Germinal center (tissue), 1 donor: ENCODE data around the gene HPSE2.
"Not testable (repeated sequence)": the region's sequence is repeated elsewhere in the genome, so short reads cannot be mapped to it uniquely, and the experiment has no call there.

Experiments used
- DNase-seq: peaks from one replicate; pipeline ENCODE4 v3.0.0; 2012; ENCODE audit warnings: mixed read lengths, low spot score

The HPSE2 gene

DNA sequence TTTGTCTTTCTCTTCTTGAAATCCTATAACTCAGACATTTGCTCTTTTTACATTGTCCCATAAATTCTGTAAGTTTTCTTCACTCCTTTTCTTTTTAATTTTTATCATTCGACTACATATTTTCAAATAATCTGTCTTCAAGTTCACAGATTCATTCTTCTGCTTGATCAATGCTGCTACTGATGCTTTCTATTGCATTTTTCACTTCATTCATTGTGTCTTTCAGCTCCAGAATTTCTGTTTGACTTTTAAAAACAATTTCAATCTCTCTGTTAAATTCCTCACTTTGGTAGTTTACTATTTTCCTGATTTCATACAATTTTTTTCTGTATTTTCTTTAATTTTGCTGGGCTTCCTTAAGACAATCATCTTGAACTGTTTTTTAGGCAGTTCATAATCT is 230.4 kb downstream of the HPSE2 start:
- DNase-seq = no peak

DNA sequence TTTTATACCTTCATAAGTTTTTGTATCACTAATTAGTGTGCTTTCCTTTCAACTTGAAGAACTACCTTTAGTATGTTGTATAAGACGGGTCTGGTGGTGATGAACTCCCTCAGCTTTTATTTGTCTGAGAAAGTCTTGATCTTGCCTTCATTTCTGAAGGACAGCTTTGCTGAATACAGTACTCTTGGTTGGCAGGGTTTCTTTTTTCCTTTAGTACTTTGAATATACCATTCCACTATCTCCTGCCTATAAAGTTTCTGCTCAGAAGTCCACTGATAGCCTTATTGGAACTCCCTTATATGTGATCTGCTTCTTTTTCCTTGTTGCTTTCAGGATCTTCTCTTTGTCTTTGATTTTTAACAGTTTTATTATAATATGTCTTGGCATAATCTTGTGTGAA is 230.9 kb downstream of the HPSE2 start:
- DNase-seq = no peak

DNA sequence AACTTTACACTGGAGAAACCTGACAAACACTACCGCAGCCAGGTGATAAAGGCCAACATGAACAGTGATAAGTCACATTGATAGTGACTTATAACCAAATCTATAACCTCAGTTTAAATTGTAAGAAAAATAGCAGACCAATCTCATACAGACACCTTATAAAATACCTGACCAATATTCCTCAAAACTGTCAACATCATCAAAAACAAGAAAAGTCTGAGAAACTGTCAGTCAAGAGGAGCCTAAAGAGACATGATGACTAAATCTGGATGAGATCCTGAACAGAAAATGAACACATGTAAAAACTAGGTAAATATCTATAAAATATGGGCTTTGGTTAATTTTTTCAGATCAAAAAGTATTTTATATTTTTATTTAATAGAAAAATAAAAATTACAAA is 233.3 kb downstream of the HPSE2 start:
- DNase-seq = no peak

DNA sequence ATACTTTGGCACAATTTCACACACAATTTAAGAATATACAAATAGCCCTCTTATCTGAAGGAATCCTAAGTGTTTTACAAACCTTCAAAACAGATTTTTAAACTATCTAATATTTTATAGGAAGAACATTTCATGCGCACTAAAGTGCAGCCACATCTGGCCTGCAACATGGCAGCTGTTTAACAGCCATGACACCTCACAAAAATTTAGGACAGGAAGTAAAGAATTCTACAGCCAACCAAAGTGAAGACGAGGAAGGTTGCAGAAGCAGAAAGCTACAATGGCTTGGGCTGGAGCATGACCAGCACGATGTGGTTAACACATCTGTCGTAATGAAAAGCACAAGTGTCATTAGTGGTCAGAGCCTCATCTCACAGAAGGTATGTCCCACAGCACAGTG is 238.1 kb downstream of the HPSE2 start:
- DNase-seq = no peak

DNA sequence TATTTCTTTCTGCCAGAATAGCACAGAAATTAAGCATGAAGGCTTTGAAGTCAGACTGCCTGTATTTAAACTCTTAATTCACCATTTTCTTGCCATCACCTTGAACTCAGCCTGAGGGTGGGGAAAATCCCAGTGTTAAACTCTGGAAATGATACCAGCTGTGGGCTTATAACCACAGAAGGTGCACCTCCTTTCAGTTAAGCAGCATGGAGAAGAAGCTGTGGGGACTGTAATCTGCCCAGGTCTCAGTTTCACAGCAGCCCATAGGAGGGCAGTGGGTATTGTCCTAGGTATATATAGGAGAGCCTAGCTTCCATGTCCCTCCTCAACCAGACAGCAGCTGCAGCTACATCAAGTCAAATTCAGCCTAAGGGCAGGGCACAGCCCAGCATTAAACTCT is 241.6 kb downstream of the HPSE2 start:
- DNase-seq = no peak

DNA sequence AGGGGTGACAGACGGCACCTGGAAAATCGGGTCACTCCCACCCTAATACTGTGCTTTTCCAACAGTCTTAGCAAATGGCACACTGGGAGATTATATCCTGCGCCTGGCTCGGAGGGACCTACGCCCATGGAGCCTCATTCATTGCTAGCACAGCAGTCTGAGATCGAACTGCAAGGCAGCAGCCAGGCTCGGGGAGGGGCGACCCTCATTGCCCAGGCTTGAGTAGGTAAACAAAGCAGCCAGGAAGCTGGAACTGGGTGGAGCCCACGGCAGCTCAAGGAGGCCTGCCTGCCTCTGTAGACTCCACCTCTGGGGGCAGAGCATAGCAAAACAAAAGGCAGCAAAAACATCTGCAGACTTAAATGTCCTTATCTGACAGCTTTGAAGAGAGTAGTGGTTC is 251.9 kb downstream of the HPSE2 start:
- not testable (repeated sequence) for DNase-seq

DNA sequence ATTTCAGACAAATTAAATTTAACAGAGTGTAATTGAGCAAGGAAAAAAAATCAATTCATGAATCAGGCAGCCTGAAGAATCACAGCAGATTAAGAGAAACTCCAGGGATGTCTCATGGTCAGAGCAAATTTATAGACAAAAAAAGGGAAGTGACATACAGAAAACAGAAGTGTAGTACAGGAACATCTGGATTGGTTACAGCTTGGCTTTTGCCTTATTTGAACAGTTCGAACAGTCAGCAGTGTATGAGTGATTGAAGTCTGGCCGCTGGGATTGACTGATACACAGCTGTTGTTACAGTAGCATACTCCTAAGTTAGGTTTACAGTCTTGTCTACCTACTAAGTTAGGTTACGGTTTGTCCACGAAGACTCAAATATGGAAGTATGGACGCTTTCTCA is 255.3 kb downstream of the HPSE2 start:
- no peak for DNase-seq

DNA sequence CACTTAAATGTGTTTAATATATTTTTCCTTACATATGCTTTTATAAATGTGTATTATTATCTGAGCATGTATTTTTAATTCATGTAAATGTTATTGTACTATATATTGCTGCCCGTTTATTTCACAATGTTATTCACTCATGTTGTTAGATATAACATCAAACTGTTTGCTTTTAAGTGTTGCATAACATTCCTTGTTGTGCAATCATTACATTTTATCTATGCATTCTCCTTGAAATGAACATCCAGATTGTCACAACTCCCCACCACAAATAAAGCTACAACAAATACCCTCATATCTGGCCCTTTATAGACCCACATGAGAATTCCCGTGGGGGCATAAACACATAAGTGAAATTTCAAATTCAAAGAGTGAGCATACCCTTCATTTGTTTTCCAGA is 264.2 kb downstream of the HPSE2 start:
- no peak for DNase-seq

DNA sequence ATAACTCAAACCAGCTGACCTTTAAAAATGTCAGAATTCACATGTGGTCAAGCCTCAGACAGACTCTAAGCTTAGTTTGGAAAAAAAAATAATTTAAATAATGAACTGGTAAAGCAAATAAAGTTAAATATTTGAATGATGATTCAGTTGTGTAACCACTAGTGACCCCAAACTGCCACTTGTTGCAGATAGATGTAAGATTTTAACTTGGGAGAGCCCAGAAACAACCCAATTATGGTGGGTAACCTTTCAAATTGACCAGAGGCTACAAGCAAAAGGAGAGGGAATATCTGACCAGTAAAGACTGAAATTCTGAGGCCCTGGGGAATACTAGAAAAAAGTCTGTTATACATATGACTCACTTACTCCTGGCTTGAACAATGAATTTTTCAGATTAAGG is 268.1 kb downstream of the HPSE2 start:
- no peak for DNase-seq

DNA sequence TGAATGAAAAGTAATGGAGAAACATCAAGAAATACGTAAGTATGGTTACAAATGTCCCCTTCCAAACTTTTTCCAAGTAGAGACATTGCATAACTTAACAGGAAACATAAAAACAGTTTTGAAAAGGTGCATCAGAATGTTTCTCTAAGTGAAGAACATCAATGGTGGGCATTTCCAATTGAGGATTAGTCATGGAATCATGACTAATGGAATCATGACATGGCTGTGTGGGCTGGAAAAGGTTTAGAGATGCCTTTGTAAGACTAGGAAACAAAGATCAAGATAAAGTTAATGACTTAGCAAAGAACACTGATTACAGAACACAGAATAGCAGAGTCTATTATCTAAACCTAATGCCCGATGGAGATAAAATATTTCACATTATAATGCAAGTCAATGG is 272.0 kb downstream of the HPSE2 start:
- no peak for DNase-seq

DNA sequence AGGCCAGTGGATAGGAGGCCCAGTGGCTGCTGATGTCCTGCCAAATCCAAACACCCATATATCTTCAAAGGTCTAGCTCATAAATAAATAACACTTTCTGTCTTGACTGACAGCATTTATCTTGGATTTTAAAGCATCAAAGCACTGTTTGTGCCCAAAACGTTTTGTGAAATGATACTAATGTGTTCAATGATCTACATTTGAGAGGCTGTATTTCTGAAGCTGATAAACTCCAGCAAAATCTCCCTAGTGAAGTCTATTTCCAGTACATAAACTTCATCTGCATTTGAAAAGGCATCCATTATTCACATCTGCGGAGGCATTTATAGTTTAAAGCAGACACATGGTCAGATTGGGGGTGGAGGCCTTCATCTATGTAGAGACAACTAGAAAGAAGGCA is 276.3 kb downstream of the HPSE2 start:
- no peak for DNase-seq

DNA sequence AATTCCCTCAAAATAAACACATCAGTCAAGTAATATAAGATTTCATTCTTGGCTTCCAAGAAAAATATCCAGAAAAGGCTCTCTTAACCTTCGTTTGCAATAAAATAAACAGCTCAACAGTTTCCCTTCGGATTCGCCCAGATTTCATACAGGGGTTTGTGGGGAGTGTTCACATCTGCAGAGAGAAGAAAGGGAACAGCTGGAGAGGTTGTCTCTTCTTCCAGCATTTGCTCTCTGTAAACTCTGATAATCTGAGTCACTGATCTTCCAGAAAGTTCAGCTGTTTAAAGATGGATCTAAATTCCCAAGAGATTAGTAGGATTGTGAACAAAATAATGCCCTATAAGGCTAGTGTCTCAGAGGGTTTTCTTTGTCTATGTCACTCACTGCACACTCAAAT is 277.9 kb downstream of the HPSE2 start:
- no peak for DNase-seq

DNA sequence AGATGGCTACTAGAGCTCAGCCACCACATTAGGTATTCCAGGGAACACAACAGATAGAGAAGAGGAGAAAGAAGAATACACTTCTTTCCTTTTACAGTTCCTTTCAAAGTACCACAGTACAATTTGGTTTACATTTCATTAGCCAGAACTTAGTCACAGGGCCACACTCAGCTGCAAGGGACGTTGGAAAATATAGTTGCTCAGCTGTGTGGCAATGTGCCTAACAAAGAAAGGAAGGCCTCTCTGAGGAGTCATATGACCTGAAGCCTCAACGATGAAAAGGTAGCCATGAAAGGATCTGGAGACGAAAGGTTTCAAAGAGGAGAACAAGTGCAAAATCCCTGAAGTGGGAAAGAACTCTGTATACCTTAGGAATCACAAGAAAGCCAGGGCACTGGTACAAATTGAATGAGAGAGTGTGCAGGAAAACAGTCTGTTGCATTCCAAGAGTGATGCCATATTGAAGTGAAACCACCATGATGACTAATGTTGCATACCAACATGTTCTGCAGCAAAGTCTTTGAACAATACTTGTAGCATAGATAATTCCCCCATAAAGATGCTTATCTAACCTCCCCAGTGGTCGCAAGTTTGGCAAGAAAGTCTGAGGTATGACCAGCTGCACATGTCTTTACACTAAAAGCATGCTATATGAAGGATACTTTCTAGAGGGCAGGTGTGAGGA is 278.9 kb downstream of the HPSE2 start:
- no peak for DNase-seq

DNA sequence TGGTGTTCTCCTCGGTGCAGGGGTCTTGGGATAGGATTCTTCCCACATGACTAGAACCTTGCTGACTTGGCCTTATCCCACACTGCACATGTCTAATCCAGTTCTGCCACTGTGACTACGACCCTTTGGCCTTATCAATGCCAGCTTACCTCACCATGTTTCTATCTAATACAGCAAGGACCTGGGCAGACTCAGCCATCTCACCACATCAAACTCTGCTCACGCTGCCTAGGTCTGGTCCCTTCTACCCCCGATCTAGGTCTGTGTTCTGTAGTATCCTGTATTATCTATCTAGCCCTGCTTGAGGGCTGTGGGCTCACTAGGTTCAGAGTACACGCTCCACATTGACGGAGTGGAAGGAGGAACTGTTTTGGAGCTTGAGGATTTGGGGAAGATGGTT is 282.4 kb downstream of the HPSE2 start:
- DNase-seq = no peak

DNA sequence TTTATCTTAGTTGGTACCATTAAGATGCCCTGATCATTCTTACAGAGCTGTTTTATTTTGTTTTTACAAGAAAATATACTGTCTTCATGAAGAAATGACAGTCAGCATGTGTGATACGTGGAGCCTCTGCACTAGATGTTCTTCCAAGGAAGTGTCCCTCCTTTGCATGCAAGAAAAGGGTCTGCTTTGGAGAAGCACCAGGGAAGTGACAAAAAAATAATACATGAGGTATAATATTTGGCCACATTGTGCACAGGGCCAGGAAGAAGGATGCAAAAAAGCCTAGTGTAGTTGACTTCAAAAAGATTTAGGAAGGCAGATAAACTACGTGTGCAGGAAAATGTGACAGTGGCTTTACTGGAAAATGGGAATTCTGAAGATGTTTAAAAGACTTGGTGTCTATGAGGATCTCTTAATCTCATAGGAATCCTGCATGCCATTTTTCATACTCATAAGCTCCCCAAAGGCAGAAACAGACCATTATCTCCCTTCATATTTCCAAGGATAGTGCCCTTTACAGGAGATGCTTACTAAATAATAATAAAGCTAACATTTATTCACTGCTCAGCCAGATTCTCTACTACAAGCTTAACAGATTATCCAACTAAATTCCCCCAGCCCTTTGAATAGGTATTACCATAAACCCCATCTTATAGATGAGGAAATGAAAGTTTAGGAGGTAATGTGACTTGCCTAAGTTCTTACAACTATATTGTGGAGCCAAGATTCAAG is 284.2 kb downstream of the HPSE2 start:
- no peak for DNase-seq

DNA sequence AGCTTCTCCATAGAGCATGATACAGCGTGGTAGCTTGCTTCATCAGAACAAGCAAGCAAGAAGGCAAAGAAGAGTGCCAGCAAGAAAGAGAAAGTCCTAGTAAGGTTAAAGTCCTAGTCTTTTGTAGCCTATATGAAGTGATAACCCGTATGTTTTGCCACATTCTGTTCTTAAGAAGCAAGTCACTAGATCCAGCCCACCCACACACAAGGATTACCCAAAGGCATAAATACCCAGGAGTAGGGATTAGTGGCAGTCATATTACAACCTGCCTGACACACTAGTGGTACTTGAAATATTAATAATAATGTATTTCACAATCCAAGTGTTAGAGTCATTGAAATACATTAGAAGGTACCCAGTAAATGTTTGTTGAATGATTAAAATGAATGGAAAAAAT is 285.5 kb downstream of the HPSE2 start:
- DNase-seq = no peak

DNA sequence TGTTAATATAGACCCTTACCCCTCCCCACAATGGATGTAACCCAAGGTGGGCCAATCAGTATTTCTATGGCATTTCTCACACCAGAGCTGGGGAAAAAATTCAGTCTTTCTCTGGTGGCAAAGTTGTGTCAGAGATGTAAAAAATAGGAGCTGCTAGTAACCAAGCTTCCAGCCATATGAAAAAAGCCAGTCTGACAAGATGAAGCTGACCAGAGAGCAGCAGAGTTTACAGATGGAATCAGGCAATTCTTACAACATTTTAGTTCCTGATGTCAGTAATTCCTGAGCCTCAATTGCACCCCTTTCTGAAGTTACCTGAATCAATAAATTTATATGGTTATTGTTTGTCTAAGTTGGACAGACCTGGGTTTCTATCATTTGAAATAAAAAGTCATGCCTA is 286.3 kb downstream of the HPSE2 start:
- DNase-seq = no peak

DNA sequence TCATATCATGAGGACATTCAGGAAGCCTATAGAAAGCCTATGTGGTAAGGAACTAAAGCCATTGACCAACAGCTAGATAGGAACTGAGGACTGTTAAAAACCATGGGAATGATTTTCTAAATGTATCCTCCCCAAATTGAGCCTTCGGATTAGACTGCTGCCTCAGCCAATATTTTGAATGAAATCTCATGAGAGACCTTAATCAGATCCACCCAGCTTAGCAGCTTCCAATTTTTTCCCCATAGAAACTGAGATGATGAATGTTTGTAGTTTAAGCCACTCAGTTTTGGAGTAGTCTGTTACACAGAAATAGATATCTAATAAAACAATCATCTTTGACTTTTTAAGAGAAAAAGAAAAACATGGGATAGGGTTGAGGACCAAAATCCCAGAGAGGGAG is 292.0 kb downstream of the HPSE2 start:
- no peak for DNase-seq

DNA sequence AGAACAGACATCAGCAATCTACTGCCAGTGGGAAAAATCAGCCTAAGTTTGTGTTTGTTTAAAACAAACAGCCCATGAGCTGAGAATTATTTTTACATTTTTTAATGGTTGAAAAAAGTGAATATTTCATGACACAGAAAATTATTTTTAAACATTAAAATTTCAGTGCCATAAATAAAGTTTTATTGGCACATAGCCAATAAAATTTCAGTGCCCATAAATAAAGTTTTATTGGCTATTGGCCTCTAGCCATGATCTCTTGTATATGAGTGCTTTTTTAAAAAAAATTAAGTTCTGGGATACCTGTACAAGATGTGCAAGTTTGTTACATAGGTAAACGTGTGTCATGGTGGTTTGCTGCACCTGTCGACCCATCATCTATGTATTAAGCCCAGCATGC is 305.9 kb downstream of the HPSE2 start:
- no peak for DNase-seq

DNA sequence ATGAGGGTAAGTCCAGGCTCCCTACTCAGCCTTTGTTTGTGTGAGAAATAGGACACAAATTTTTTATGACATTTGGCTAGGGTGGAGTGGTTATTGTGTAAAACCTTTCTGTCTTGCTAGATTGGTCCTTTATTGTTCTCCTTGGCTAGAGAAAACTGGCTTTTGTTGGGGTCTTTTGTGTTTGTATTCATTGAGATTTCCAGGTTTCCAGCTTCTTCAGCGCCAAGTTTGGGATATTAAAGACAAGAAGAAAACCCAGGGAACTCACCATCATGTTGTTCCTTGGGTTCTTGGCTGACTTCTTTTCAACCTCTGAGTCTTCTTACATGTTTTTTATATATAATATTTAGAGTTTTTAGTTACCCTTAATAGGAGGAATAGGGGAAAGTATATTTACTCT is 310.0 kb downstream of the HPSE2 start:
- no peak for DNase-seq

DNA sequence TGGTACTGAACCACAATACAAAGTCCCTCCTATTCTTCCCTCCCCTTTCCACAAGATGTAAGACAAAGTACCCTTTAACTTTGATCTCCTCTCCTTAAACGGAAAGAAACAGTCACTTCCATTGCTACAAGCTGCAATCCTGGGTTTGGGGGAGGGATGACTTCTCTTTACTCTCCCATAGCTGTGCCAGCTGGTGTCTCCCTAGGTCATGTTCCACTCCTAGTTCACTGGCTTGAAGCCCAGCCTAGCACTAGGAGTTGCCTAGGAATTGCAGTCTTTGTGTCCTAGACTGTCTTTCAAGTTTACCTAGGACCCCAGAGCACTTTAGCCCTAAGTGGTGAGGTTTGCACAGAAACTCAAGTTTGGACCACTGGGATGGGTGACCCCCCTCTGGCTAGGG is 311.1 kb downstream of the HPSE2 start:
- DNase-seq = no peak

DNA sequence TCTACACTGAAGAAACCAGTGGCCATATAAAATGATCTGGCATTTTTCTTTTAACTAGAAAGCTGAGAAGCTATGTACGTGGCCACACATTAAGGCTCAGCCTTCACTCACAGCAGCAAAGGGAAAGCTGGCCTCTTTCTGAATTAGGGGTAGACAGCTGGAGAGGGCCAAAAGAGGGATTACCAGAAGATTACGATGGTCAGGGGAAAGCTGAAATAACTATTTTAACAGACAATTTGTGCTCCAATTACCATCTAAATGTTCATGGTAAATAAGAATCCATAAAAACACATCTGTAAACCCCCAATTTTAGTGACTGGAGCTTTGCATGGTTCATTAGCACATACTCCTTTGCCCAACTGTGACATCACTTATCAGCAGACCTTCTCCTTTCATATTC is 314.3 kb downstream of the HPSE2 start:
- DNase-seq = no peak

DNA sequence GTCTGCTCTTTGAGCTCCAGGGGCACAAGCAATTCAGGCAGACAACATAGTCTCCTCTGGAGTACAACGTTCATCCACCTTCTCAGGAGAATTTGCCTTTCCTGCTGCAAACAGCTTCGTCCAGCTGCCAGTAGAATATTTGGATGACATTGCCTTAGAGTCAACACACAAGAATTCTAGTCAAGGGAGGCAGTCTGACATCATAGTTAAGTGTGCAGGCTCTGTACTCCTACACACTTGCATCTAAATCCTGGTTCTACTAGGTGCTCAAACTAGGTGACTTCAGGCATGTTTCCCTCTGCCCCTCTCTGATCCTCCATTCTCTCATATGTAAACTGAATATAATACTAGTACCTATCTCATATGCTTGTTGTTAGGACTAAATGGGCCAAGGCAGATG is 314.8 kb downstream of the HPSE2 start:
- no peak for DNase-seq

DNA sequence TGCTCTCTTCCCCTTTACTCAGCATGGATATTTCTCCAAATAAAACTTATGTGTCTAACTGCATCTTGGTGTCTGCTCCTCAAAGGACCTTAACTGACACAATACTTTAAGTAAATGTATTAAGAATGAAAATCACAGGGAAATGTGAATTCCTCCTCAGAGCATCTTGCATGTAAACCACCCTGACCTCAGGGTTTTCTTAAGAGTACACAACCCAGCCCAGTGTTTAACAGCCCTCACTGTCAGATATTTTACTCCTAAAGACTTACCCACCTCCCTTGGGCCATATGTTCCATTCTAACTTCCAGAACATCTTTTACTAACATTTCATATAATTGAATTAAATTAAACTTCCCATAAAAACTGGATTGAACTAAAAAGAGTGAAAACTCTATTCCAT is 315.3 kb downstream of the HPSE2 start:
- no peak for DNase-seq
